Breast epithelium (tissue), 4 donors: ENCODE measurements around the gene PRR22. TPM values are rescaled to one million over a fixed set of nuclear protein-coding genes. Genes with fewer than 3 reads are reported as not detected.
A peak's percentile ranks its signal among the peaks of the same experiment; 100 is the strongest.

Experiments used
- DNase-seq, 2 donors: peaks; one replicate each; pipeline ENCODE4 v3.0.0-alpha.2; 2019; ENCODE audit warnings: low spot score in 2 of 2
- H3K27ac ChIP-seq, 2 donors: fragments of 200-600 bp; sonication (generic) in 1 of 2; one replicate each; pipeline ENCODE4 v1.5.1; 2016 to 2019; ENCODE audit warnings: mild to moderate bottlenecking in 1 of 2
- H3K27me3 ChIP-seq, 2 donors: fragments of 200-600 bp; sonication (generic) in 1 of 2; one replicate each; pipeline versions ENCODE4 v1.5.1 to v1.6.0; 2017 to 2019; ENCODE audit warnings: control low read depth in 1 of 2, mild to moderate bottlenecking in 1 of 2
- H3K36me3 ChIP-seq: fragments of 200-600 bp; one replicate; pipeline ENCODE4 v1.5.1; 2019
- H3K4me1 ChIP-seq, 2 donors: fragments of 200-600 bp; sonication (generic); one replicate each; pipeline ENCODE4 v1.5.1; 2016 to 2019; ENCODE audit warnings: control low read depth in 1 of 2
- H3K4me3 ChIP-seq, 3 donors: fragments of 200-600 bp; sonication (generic); 1 replicate in 2 of 3; 2 replicates in 1 of 3; pipeline ENCODE4 v1.5.1; 2016 to 2019; ENCODE audit warnings: mild to moderate bottlenecking in 3 of 3, moderate library complexity in 2 of 3
- H3K9me3 ChIP-seq, 2 donors: fragments of 200-600 bp; sonication (generic) in 1 of 2; one replicate each; pipeline ENCODE4 v1.5.1; 2016 to 2019; ENCODE audit warnings: control low read depth in 1 of 2
- CTCF ChIP-seq, 3 donors: fragments of 450-650 bp; IDR thresholded peaks; one replicate each; pipeline ENCODE4 v1.5.1; 2016 to 2017; ENCODE audit warnings: antibody characterized with exemption in 3 of 3, mild to moderate bottlenecking in 3 of 3, moderate library complexity in 3 of 3
- POLR2A ChIP-seq: fragments of 450-650 bp; IDR thresholded peaks from one replicate; pipeline ENCODE4 v1.6.1; 2016; ENCODE audit warnings: antibody characterized with exemption, mild to moderate bottlenecking, moderate library complexity
- POLR2AphosphoS5 ChIP-seq, 3 donors: sonication (generic); formaldehyde crosslinking; IDR thresholded peaks; one replicate each; pipeline ENCODE4 v1.6.1; 2017; ENCODE audit warnings: antibody characterized with exemption in 3 of 3
- intact Hi-C: fragments of 100-400 bp; cut with DNase I; formaldehyde crosslinking; loops from one replicate; pipeline ENCODE4 v1.15.1; 2023; ENCODE audit warnings: low total_unique reads
- total RNA-seq, 3 donors: library from RNA; depleted of rRNA; stranded (reverse); fragments of >200 nt; gene quantifications; one replicate each; pipeline ENCODE4 v1.1.0, GENCODE V29; 2016

The PRR22 gene
- total RNA-seq, 3 donors from 2014 or later, result 0.64 to 2.0 (median 1.2) TPM

- H3K4me3 ChIP-seq, result peak within 1 kb of the TSS; percentile 73 to 95 (median 92)
Observed at GRCh38 chr19:5790559-5791520, 6.3 kb upstream of the PRR22 start, which contains the start of gene DUS3L. DUS3L (minus strand) TSS chr19:5791163; CDS start chr19:5791141, 22 bp downstream.

GRCh38 chr19:5789886-5790558 lies 5.5 kb upstream of the PRR22 start:
- peak in 1 of 2 donors; percentile 34 for DNase-seq
- peaks cover 0 to 8% of the 10 kb centered on the region in 2 donors for H3K4me1 ChIP-seq
- no peak for TF ChIP-seq POLR2A
- TF ChIP-seq POLR2AphosphoS5 (IDR thresholded peaks at IDR 0.05), result no peak
- no peak for TF ChIP-seq CTCF (IDR thresholded peaks at IDR 0.05)
- peak overlapping the region; percentile 73 to 95 (median 92) for H3K4me3 ChIP-seq
- intact Hi-C loops, result no loop called here
- H3K27me3 ChIP-seq, result no peaks in the 10 kb centered on the region
- no peaks in the 10 kb centered on the region for H3K36me3 ChIP-seq
- peak overlapping the region; percentile 94 to 99 for H3K27ac ChIP-seq
- H3K9me3 ChIP-seq, result no peaks in the 10 kb centered on the region

More at GRCh38 chr19:5790559-5791520, 6.3 kb upstream of the PRR22 start, which contains the start of gene DUS3L:
- Histone ChIP-seq H3K36me3 (no peaks in the 10 kb centered on the region), H3K9me3 (no peaks in the 10 kb centered on the region), H3K27ac (peak within 1 kb of the TSS; percentile 94 to 99), H3K27me3 (no peaks in the 10 kb centered on the region), H3K4me1 (peaks cover 0 to 8% of the 10 kb centered on the region in 2 donors)
- intact Hi-C loops, result no loop called here
- TF ChIP-seq POLR2A, result peak; percentile 68
- peak; percentile 93 to 94 (median 93) for TF ChIP-seq POLR2AphosphoS5 (IDR thresholded peaks at IDR 0.05)
- peak in 1 of 3 donors; percentile 32 for TF ChIP-seq CTCF (IDR thresholded peaks at IDR 0.05)
- peak; percentile 96 to 98 for DNase-seq

- H3K27me3 ChIP-seq, result no peaks in the 10 kb centered on the region
- no peaks in the 10 kb centered on the region for H3K9me3 ChIP-seq
- H3K36me3 ChIP-seq, result no peaks in the 10 kb centered on the region
- H3K4me1 ChIP-seq, result peaks cover 0 to 8% of the 10 kb centered on the region in 2 donors
- no peak overlapping the region for H3K4me3 ChIP-seq
- no peak for DNase-seq
- intact Hi-C loops, result no loop called here
- no peak for TF ChIP-seq POLR2A
- TF ChIP-seq CTCF (IDR thresholded peaks at IDR 0.05), result no peak
- no peak for TF ChIP-seq POLR2AphosphoS5 (IDR thresholded peaks at IDR 0.05)
- H3K27ac ChIP-seq, result no peak overlapping the region
Observed at GRCh38 chr19:5789351-5789761, 4.8 kb upstream of the PRR22 start.

GRCh38 chr19:5788422-5788821 lies 3.9 kb upstream of the PRR22 start:
- H3K4me1 ChIP-seq, result peaks cover 0 to 8% of the 10 kb centered on the region in 2 donors
- DNase-seq, result no peak
- TF ChIP-seq POLR2A (no peak), POLR2AphosphoS5 (IDR thresholded peaks at IDR 0.05) (no peak), CTCF (IDR thresholded peaks at IDR 0.05) (no peak)
- H3K27me3 ChIP-seq, result no peaks in the 10 kb centered on the region
- no peak overlapping the region for H3K4me3 ChIP-seq
- intact Hi-C loops, result no loop called here
- no peak overlapping the region for H3K27ac ChIP-seq
- H3K36me3 ChIP-seq, result no peaks in the 10 kb centered on the region
- no peaks in the 10 kb centered on the region for H3K9me3 ChIP-seq
